Measurements from ENCODE around the gene CELF4. TPM values are rescaled to one million over a fixed set of nuclear protein-coding genes. Genes with fewer than 3 reads are reported as not detected.

CELF4 gene
- total RNA-seq, 4 donors from 2014 or later: 0.16 to 0.59 TPM; not detected in 2

DNA sequence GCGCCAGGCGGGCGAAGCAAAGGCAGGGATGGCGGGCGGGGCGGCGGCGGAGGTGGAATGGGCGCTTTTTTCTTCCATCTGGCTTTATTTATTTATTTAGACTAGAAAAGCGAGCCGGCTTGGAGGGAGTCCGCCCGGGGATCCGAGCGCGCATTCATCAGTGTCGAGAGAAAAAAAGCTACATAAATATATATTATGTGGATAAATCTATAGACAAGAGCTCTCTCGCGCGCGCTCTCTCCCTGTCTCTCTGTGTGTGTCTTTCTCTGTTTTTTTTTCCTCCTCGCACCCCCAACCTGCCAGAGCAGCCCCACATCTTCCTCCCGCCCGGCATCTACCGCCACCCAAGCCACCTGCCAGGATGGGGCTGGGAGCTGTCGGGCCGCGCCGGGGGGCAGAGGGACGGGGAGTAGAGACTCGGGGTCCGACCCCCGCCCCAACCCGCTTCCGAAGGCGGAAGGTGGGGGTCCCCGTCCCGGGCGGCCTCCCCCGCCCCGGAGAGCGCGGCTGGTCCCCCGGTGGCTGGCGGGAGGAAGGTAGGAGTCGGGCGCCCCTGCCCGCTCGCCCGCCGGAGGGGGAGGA, 972 bp upstream of the CELF4 start:
- 1 to 2% methylated on average over 51 of the region's 51 CpGs for WGBS, 2 donors
- intact Hi-C loops (cut with DNase I; ENCODE audit: low total_unique reads): no loop called here
- TF ChIP-seq POLR2A (IDR thresholded peaks at IDR 0.05): no peak
- TF ChIP-seq, protein P1, sequence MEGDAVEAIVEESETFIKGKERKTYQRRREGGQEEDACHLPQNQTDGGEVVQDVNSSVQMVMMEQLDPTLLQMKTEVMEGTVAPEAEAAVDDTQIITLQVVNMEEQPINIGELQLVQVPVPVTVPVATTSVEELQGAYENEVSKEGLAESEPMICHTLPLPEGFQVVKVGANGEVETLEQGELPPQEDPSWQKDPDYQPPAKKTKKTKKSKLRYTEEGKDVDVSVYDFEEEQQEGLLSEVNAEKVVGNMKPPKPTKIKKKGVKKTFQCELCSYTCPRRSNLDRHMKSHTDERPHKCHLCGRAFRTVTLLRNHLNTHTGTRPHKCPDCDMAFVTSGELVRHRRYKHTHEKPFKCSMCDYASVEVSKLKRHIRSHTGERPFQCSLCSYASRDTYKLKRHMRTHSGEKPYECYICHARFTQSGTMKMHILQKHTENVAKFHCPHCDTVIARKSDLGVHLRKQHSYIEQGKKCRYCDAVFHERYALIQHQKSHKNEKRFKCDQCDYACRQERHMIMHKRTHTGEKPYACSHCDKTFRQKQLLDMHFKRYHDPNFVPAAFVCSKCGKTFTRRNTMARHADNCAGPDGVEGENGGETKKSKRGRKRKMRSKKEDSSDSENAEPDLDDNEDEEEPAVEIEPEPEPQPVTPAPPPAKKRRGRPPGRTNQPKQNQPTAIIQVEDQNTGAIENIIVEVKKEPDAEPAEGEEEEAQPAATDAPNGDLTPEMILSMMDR (IDR thresholded peaks at IDR 0.05): no peak
- H3K4me3 ChIP-seq (ENCODE audit: low read depth, poor library complexity, severe bottlenecking): peak overlapping the region; percentile 35
- no peak for DNase-seq (ENCODE audit: low spot score in 2 of 2)

DNA sequence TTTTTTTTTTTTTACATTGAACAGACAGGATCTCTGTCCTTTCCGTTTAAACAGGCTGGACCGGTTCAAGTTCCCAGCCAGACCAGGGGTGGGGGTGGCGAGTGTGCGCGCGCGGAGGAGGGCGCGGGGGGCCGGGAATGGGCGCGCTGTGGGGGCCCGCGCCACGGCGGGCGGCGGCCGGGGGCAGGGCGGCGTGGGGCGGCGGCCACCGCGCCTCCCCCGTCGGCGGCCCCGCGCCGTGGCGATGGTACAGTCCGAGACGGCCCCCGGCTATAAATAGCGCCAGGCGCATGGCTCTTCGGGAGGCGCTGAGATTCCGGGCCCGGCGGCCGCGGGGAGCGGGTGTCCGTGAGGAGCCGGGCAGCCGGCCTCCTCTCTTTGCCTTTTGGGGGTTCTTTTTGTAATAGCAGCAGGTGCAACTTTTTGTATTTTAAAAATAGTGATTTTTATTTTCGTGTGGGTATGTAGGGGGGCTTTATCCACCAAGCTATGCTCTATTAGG, 430 bp upstream of the CELF4 start:
- no peak for DNase-seq (ENCODE audit: low spot score in 2 of 2)
- H3K4me3 ChIP-seq (ENCODE audit: low read depth, poor library complexity, severe bottlenecking): no peak overlapping the region
- 1% methylated on average over 25 to 39 of the region's 49 CpGs for WGBS, 2 donors
- no peak for TF ChIP-seq POLR2A (IDR thresholded peaks at IDR 0.05)
- TF ChIP-seq, protein P1 (IDR thresholded peaks at IDR 0.05): no peak
- intact Hi-C loops (cut with DNase I; ENCODE audit: low total_unique reads): no loop called here

DNA sequence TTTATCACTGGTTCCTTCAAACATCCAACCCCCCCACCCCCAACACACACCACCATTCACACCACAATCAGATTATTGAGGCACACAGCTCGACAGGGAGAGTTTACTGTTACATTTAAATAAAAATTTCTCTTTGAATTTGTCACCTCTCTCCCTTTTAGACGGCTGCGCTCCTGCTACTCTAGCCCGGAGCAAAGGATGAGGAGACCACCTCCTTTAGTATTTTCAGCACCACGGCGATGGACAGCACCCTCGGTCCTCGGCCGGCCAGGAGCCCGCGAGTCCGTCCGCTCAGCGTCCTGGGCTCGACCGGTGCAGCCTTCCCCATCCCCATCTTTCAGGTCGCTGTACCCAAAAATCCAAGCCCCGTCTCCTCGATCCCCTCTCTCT, 892 bp downstream of the CELF4 start:
- intact Hi-C loops (cut with DNase I; ENCODE audit: low total_unique reads): no loop called here
- WGBS, 2 donors: 5% methylated on average over 19 of the region's 19 CpGs

DNA sequence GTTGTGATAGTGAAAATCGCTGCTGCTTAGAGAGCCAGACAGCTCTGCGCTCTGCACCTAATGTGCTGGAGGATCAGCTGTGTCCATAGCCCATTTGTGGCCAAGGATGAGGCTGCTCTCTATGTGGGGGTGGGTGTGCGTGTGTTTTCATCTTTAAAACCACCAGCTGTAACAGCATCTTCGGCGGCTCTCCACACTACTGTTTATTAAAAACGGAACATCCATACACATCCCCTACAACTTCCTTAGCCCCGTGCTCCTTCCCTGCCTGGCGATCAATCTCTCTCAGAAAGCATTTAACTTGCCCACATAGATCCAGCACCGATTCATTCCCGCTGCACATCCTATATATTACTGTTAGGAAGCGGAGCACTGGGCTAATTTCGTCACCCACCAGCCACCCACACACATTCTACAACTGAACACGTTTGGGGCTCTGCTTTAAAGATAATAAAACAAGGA, 1.6 kb downstream of the CELF4 start:
- no peak for DNase-seq (ENCODE audit: low spot score in 2 of 2)
- TF ChIP-seq POLR2A (IDR thresholded peaks at IDR 0.05): no peak
- TF ChIP-seq, protein P1 (IDR thresholded peaks at IDR 0.05): no peak
- WGBS, 2 donors: 36 to 45% methylated on average over 13 of the region's 13 CpGs
- no peak overlapping the region for H3K4me3 ChIP-seq (ENCODE audit: low read depth, poor library complexity, severe bottlenecking)
- intact Hi-C loops (cut with DNase I; ENCODE audit: low total_unique reads): no loop called here

More for the DNA sequence above, 892 bp downstream of the CELF4 start:
- DNase-seq (ENCODE audit: low spot score in 2 of 2): no peak
- H3K4me3 ChIP-seq (ENCODE audit: low read depth, poor library complexity, severe bottlenecking): no peak overlapping the region
- TF ChIP-seq, protein P1 (IDR thresholded peaks at IDR 0.05): no peak
- TF ChIP-seq POLR2A (IDR thresholded peaks at IDR 0.05): no peak

DNA sequence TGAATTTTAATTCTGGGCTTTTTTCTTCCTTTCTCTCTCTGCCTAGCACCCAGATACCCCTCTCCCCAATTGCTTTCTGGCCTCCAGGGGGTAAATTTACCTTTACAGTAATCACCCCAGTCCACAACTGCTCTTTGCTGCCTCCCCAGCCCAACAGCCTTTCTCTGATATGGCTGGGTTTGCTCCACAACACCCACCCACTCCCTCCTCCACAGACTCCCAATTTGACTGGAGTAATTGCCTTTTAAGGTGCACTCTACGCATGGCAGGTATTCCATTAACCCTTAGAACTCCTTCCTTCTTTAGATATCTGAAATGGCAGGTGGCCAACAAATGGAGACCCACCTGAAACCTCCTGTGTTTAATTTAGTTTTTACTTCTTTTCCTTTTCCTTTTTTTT, 3.6 kb downstream of the CELF4 start:
- no peak overlapping the region for H3K4me3 ChIP-seq (ENCODE audit: low read depth, poor library complexity, severe bottlenecking)
- 38% methylated on average over 1 of the region's 1 CpG for WGBS, 2 donors
- no peak for DNase-seq (ENCODE audit: low spot score in 2 of 2)

More for the DNA sequence above, 3.6 kb downstream of the CELF4 start:
- intact Hi-C loops (cut with DNase I; ENCODE audit: low total_unique reads): no loop called here
- TF ChIP-seq, protein P1 (IDR thresholded peaks at IDR 0.05): no peak
- no peak for TF ChIP-seq POLR2A (IDR thresholded peaks at IDR 0.05)

All from lower leg skin (tissue), 4 donors.